ENCODE measurements around the gene PTGER3. TPM values are rescaled to one million over a fixed set of nuclear protein-coding genes. Genes with fewer than 3 reads are reported as not detected.

PTGER3 gene
- total and polyA plus RNA-seq, 10 of the 15 experiments (the other 5 are each of a cell fraction or from before 2014, with no cell fraction given): under 0.01 to 0.04 (median 0.02) TPM; not detected in 7

- 29% methylated on average over 7 of the region's 7 CpGs for WGBS (ENCODE audit: insufficient coverage, insufficient replicate concordance, low lambda C conversion rate, missing lambda C conversion rate)
- BruUV-seq (replicated peaks): TSS peak; percentile 99
- H3K9ac ChIP-seq (ENCODE audit: control insufficient read depth, insufficient read depth, low read length): peak overlapping the region; percentile 99
Measured at GRCh38 chr1:71081697-71082080, 34.1 kb upstream of the PTGER3 start.

More at GRCh38 chr1:71081697-71082080, 34.1 kb upstream of the PTGER3 start:
- peak; percentile 67 for TF ChIP-seq JUNB (IDR thresholded peaks at IDR 0.05)
- TF ChIP-seq IRF4 (IDR thresholded peaks at IDR 0.05; ENCODE audit: low read depth, low read length): 0 out of 2 replicates have a peak, but pooled peaks have one; percentile 38
- TF ChIP-seq POLR2A (IDR thresholded peaks at IDR 0.05; ENCODE audit: low read depth, low read length): peak; percentile 7; the same call in 1 of the 2 replicates
- TF ChIP-seq ASH2L (IDR thresholded peaks at IDR 0.05; ENCODE audit: borderline replicate concordance, low read depth): no peak
- TF ChIP-seq IRF3 (IDR thresholded peaks at IDR 0.05): no peak
- peak; percentile 70; the same call in 1 of the 2 replicates for TF ChIP-seq YY1 (IDR thresholded peaks at IDR 0.05; ENCODE audit: low read depth, low read length)
- H3K27ac ChIP-seq (ENCODE audit: control insufficient read depth, insufficient read depth): peak overlapping the region; percentile 45
- peak overlapping the region; percentile 92 for H2AFZ ChIP-seq (ENCODE audit: control insufficient read depth, low read depth, low read length)
- peak overlapping the region; percentile 100 for H3K4me3 ChIP-seq
- DNase-seq (ENCODE audit: low read depth, low spot score): no peak
- peaks cover 2 to 5% of the 10 kb centered on the region in 2 experiments; a peak in 3 of 4 replicates for H3K36me3 ChIP-seq (ENCODE audit: control insufficient read depth in 2 of 2, insufficient read depth in 2 of 2, low read length in 1 of 2)
- H3K4me1 ChIP-seq (ENCODE audit: control insufficient read depth, insufficient read depth, low read length): no peaks in the 10 kb centered on the region
- ChIA-PET POLR2A (interaction anchor here (1.2 kb wide), 2 partner anchors 18 to 860 kb away, joined by 3 to 4 read pairs; partner anchors contain the start of gene SRSF11), RAD21 (ENCODE audit: unreplicated experiment) (interaction anchor here (1.3 kb wide), 1 partner anchor 10 kb away, joined by 4 read pairs; no protein-coding TSS in a partner anchor), CTCF (interaction anchor here (0.6 to 1.7 kb wide), 6 partner anchors 9 to 356 kb away, joined by 3 to 6 read pairs (median 4); no protein-coding TSS in a partner anchor), SMC1A (ENCODE audit: uncharacterized antibody, unreplicated experiment) (interaction anchor here (0.8 to 1.2 kb wide), 2 partner anchors 9 to 23 kb away, joined by 3 read pairs; no protein-coding TSS in a partner anchor)
- peak overlapping the region; percentile 32 for H3K4me2 ChIP-seq (ENCODE audit: control insufficient read depth, insufficient read depth)
- no peaks in the 10 kb centered on the region for H3K9me3 ChIP-seq (replicated peaks; ENCODE audit: control insufficient read depth, insufficient read depth, low read length)
- no peak for FAIRE-seq
- in situ Hi-C loops (cut with MboI): loop anchor here (25.0 kb wide), 1 partner anchor 956 kb away; no protein-coding TSS in a partner anchor
- intact Hi-C loops (cut with micrococcal nuclease; ENCODE audit: unreplicated experiment): loop anchor here (2.0 kb wide), 1 partner anchor 877 kb away; the partner anchor contains the start of gene LRRC40
- H4K20me1 ChIP-seq (ENCODE audit: control insufficient read depth, insufficient read depth): no peaks in the 10 kb centered on the region
- no peaks in the 10 kb centered on the region for H3K27me3 ChIP-seq (replicated peaks in 1 of 2; ENCODE audit: control insufficient read depth in 2 of 2, insufficient read depth in 2 of 2, low read length in 1 of 2)
- peaks cover 40% of the 10 kb centered on the region for H3K79me2 ChIP-seq (ENCODE audit: control insufficient read depth, insufficient read depth, low read length)
- peak; percentile 4; the same call in 2 of the 3 replicates for ATAC-seq

All from GM12878 (cell line).